Measurements from ENCODE around the gene GPR150. TPM values are rescaled to one million over a fixed set of nuclear protein-coding genes. Genes with fewer than 3 reads are reported as not detected.

Gene GPR150
- total and polyA plus RNA-seq, 9 of the 15 experiments (the other 6 are each of a cell fraction or from before 2014, with no cell fraction given), result not detected

DNA sequence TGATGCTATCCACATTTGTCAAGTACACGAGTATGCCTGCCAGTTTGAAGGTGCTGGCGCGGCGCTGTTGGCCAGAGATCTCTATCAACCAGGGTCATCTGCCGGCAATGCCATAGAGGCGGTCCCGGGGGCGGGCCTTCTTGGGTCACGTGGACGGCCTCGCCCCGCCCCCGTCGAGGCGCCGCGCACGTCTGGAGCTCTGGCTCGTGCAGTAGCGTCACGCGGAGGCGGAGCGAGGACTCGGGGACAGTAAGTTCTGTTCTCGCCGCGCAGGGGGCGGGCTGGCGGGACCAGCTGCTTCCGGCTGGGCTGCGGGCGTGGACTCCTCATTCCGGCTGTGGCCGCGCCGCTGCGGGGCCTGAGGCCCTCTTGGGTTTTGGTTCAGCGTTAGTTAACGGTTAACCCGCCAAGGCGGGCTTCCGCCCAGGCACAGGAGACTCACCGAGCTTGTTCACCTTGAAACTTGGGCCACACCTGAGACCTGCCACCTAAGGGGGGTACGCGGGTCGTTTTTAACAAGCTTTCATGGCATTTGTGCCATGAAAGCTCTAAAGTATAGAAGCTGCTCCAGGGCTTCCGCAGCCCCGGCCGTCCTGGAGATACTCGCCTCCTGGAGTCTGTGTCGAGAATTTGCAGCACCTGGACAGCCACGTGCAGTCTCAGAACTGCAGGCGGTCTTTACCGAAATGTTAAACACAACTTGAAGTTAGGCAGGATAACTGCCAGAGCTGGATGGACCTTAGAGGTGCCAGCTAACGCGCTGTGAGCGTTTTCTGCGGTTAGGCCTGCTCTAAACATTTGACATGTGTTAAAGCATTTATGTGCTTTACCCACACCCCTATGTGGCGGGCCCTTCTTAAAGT, 26.9 kb downstream of the GPR150 start, which contains the start of gene RFESD (continued):
- TF ChIP-seq, protein P1, sequence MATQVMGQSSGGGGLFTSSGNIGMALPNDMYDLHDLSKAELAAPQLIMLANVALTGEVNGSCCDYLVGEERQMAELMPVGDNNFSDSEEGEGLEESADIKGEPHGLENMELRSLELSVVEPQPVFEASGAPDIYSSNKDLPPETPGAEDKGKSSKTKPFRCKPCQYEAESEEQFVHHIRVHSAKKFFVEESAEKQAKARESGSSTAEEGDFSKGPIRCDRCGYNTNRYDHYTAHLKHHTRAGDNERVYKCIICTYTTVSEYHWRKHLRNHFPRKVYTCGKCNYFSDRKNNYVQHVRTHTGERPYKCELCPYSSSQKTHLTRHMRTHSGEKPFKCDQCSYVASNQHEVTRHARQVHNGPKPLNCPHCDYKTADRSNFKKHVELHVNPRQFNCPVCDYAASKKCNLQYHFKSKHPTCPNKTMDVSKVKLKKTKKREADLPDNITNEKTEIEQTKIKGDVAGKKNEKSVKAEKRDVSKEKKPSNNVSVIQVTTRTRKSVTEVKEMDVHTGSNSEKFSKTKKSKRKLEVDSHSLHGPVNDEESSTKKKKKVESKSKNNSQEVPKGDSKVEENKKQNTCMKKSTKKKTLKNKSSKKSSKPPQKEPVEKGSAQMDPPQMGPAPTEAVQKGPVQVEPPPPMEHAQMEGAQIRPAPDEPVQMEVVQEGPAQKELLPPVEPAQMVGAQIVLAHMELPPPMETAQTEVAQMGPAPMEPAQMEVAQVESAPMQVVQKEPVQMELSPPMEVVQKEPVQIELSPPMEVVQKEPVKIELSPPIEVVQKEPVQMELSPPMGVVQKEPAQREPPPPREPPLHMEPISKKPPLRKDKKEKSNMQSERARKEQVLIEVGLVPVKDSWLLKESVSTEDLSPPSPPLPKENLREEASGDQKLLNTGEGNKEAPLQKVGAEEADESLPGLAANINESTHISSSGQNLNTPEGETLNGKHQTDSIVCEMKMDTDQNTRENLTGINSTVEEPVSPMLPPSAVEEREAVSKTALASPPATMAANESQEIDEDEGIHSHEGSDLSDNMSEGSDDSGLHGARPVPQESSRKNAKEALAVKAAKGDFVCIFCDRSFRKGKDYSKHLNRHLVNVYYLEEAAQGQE (IDR thresholded peaks at IDR 0.05; ENCODE audit: borderline replicate concordance), result peak; percentile 94
- TF ChIP-seq, protein P1 (CRISPR knock-in tag; IDR thresholded peaks at IDR 0.05; ENCODE audit: low read depth), result no peak; the same call in 1 of the 2 replicates
- TF ChIP-seq, protein P2, sequence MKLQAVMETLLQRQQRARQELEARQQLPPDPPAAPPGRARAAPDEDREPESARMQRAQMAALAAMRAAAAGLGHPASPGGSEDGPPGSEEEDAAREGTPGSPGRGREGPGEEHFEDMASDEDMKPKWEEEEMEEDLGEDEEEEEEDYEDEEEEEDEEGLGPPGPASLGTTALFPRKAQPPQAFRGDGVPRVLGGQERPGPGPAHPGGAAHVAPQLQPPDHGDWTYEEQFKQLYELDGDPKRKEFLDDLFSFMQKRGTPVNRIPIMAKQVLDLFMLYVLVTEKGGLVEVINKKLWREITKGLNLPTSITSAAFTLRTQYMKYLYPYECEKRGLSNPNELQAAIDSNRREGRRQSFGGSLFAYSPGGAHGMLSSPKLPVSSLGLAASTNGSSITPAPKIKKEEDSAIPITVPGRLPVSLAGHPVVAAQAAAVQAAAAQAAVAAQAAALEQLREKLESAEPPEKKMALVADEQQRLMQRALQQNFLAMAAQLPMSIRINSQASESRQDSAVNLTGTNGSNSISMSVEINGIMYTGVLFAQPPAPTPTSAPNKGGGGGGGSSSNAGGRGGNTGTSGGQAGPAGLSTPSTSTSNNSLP (IDR thresholded peaks at IDR 0.05; ENCODE audit: borderline replicate concordance, low read depth, low read length), result no peak; the same call in 1 of the 2 replicates
- no peak for TF ChIP-seq MAFF (IDR thresholded peaks at IDR 0.05; ENCODE audit: low read length)
- TF ChIP-seq ZKSCAN3 (CRISPR knock-in tag; IDR thresholded peaks at IDR 0.05), result no peak
- TF ChIP-seq, protein P3, sequence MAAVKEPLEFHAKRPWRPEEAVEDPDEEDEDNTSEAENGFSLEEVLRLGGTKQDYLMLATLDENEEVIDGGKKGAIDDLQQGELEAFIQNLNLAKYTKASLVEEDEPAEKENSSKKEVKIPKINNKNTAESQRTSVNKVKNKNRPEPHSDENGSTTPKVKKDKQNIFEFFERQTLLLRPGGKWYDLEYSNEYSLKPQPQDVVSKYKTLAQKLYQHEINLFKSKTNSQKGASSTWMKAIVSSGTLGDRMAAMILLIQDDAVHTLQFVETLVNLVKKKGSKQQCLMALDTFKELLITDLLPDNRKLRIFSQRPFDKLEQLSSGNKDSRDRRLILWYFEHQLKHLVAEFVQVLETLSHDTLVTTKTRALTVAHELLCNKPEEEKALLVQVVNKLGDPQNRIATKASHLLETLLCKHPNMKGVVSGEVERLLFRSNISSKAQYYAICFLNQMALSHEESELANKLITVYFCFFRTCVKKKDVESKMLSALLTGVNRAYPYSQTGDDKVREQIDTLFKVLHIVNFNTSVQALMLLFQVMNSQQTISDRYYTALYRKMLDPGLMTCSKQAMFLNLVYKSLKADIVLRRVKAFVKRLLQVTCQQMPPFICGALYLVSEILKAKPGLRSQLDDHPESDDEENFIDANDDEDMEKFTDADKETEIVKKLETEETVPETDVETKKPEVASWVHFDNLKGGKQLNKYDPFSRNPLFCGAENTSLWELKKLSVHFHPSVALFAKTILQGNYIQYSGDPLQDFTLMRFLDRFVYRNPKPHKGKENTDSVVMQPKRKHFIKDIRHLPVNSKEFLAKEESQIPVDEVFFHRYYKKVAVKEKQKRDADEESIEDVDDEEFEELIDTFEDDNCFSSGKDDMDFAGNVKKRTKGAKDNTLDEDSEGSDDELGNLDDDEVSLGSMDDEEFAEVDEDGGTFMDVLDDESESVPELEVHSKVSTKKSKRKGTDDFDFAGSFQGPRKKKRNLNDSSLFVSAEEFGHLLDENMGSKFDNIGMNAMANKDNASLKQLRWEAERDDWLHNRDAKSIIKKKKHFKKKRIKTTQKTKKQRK (IDR thresholded peaks at IDR 0.05; ENCODE audit: borderline replicate concordance, low read depth, low read length), result no peak
- TF ChIP-seq YY1 (IDR thresholded peaks at IDR 0.05; ENCODE audit: borderline replicate concordance in 1 of 3, control insufficient read depth in 1 of 3, extremely low read depth in 1 of 3, insufficient read depth in 3 of 3, insufficient read length in 1 of 3, insufficient replicate concordance in 2 of 3, low read depth in 1 of 3, low read length in 2 of 3), result peak in 2 of 3 experiments; percentile 54 to 59
- TF ChIP-seq TEAD1 (CRISPR knock-in tag; IDR thresholded peaks at IDR 0.05), result peak in 1 of 2 experiments; percentile 91; a peak in 2 of 4 replicates
- TF ChIP-seq, protein P4, sequence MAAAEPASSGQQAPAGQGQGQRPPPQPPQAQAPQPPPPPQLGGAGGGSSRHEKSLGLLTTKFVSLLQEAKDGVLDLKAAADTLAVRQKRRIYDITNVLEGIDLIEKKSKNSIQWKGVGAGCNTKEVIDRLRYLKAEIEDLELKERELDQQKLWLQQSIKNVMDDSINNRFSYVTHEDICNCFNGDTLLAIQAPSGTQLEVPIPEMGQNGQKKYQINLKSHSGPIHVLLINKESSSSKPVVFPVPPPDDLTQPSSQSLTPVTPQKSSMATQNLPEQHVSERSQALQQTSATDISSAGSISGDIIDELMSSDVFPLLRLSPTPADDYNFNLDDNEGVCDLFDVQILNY (CRISPR knock-in tag; IDR thresholded peaks at IDR 0.05), result no peak
- no peak for TF ChIP-seq HDGF (IDR thresholded peaks at IDR 0.05)
- no peak for TF ChIP-seq ZNF707 (CRISPR knock-in tag; conservative IDR thresholded peaks at IDR 0.05)
